HL-60 (cell line): ENCODE results near the gene TMEM266.

Source experiments
- DNase-seq, 2 experiments: peaks; one replicate each; pipeline ENCODE4 v3.0.0-alpha.2; 2010 to 2020; ENCODE audit warnings: low read depth in 1 of 2, low spot score in 1 of 2
- H3K27ac ChIP-seq: fragments of 250-450 bp; sonication (Bioruptor Pico); replicated peaks from 2 replicates; pipeline ENCODE4 v1.5.1; 2020; ENCODE audit warnings: mild to moderate bottlenecking, moderate library complexity
- H3K27me3 ChIP-seq: fragments of 250-450 bp; sonication (Bioruptor Pico); 2 replicates; pipeline ENCODE4 v1.5.1; 2021; ENCODE audit warnings: mild to moderate bottlenecking, moderate library complexity; ENCODE audit not compliant: insufficient read depth, poor library complexity, severe bottlenecking
- H3K4me3 ChIP-seq: replicated peaks from 2 replicates; pipeline ENCODE4 v1.5.1; 2011; ENCODE audit warnings: mild to moderate bottlenecking, control low read depth, low read length; ENCODE audit not compliant: insufficient read depth
- GABPA ChIP-seq: IDR thresholded peaks from 2 replicates; pipeline ENCODE4 v1.6.1; 2012; ENCODE audit warnings: low read depth
- POLR2AphosphoS5 ChIP-seq: IDR thresholded peaks from 2 replicates; pipeline ENCODE4 v1.6.1; 2012; ENCODE audit warnings: low read depth
- SPI1 ChIP-seq: IDR thresholded peaks from 2 replicates; pipeline ENCODE4 v1.6.1; 2012; ENCODE audit warnings: low read depth, mild to moderate bottlenecking, borderline replicate concordance
- TF ChIP-seq, protein P1 (sequence below): IDR thresholded peaks from 2 replicates; pipeline ENCODE4 v1.6.1; 2012; ENCODE audit warnings: low read depth; ENCODE audit not compliant: insufficient replicate concordance
- TF ChIP-seq, protein P2 (sequence below): IDR thresholded peaks from one replicate; pipeline ENCODE4 v1.5.1; 2011; ENCODE audit warnings: low read length, control low read depth, inconsistent platforms; ENCODE audit not compliant: insufficient read depth

The TMEM266 gene

DNA sequence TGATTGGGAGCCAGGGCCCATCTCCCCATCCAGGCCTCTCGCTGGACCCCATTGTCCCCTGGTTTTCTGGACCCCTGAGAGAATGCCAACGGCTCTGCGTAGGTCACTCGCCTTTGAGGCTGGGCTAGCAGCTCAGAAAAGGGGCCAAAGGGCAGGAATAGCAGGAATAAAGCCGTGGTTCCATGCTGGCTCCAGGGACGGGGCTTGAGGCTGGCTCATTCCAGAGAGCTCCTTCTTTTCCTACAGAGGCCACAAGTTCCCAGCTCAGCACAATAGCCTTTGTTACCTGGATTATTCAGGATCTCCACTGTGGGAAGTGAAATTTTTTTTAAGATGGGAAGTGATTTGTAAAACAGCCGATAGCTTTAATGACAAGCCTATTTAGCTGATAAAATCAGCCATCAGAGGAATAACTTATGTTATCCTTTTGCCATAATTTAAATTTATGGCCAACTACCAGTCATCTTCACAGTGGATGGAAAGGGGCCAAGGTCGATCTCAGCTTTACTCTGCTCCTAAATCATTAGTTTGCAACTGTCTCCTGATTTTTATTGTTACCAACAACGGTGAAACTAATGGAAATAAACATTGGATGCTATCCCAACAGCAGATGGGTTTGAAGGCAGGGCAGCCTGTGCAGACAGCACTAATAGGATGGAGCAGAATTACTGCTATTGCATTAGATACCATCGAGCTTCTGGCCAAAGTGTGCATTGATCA is 124.3 kb downstream of the TMEM266 start:
- H3K27me3 ChIP-seq = no peaks in the 10 kb centered on the region
- no peak for TF ChIP-seq GABPA
- TF ChIP-seq SPI1 = no peak
- TF ChIP-seq POLR2AphosphoS5 = no peak
- TF ChIP-seq, protein P1, sequence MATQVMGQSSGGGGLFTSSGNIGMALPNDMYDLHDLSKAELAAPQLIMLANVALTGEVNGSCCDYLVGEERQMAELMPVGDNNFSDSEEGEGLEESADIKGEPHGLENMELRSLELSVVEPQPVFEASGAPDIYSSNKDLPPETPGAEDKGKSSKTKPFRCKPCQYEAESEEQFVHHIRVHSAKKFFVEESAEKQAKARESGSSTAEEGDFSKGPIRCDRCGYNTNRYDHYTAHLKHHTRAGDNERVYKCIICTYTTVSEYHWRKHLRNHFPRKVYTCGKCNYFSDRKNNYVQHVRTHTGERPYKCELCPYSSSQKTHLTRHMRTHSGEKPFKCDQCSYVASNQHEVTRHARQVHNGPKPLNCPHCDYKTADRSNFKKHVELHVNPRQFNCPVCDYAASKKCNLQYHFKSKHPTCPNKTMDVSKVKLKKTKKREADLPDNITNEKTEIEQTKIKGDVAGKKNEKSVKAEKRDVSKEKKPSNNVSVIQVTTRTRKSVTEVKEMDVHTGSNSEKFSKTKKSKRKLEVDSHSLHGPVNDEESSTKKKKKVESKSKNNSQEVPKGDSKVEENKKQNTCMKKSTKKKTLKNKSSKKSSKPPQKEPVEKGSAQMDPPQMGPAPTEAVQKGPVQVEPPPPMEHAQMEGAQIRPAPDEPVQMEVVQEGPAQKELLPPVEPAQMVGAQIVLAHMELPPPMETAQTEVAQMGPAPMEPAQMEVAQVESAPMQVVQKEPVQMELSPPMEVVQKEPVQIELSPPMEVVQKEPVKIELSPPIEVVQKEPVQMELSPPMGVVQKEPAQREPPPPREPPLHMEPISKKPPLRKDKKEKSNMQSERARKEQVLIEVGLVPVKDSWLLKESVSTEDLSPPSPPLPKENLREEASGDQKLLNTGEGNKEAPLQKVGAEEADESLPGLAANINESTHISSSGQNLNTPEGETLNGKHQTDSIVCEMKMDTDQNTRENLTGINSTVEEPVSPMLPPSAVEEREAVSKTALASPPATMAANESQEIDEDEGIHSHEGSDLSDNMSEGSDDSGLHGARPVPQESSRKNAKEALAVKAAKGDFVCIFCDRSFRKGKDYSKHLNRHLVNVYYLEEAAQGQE = no peak
- TF ChIP-seq, protein P2, sequence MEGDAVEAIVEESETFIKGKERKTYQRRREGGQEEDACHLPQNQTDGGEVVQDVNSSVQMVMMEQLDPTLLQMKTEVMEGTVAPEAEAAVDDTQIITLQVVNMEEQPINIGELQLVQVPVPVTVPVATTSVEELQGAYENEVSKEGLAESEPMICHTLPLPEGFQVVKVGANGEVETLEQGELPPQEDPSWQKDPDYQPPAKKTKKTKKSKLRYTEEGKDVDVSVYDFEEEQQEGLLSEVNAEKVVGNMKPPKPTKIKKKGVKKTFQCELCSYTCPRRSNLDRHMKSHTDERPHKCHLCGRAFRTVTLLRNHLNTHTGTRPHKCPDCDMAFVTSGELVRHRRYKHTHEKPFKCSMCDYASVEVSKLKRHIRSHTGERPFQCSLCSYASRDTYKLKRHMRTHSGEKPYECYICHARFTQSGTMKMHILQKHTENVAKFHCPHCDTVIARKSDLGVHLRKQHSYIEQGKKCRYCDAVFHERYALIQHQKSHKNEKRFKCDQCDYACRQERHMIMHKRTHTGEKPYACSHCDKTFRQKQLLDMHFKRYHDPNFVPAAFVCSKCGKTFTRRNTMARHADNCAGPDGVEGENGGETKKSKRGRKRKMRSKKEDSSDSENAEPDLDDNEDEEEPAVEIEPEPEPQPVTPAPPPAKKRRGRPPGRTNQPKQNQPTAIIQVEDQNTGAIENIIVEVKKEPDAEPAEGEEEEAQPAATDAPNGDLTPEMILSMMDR = no peak
- no peak overlapping the region for H3K4me3 ChIP-seq
- H3K27ac ChIP-seq = no peak overlapping the region
- no peak for DNase-seq

DNA sequence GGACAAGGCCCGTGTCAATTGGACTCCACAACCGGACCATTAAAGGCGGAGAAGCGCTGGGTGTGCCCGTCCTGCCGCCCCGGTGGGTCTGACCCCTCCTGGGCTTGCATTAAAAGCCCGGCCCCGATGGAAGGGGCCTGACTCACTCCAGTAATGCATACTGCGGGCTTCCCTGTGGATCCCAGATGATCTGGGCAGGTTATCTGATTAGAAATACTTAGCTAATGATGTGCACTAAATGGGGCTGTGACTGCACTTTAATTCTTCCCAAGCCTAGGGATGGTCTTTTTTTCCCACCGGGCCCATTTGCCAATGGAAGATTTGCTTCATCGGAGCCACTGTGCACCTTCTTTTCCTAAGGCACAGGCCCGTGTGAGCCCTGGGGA is 124.9 kb downstream of the TMEM266 start:
- Histone ChIP-seq H3K4me3 (no peak overlapping the region), H3K27ac (no peak overlapping the region), H3K27me3 (no peaks in the 10 kb centered on the region)
- DNase-seq = no peak
- TF ChIP-seq POLR2AphosphoS5 = no peak
- TF ChIP-seq, protein P1 = no peak
- no peak for TF ChIP-seq GABPA
- TF ChIP-seq SPI1 = no peak
- TF ChIP-seq, protein P2 = no peak

DNA sequence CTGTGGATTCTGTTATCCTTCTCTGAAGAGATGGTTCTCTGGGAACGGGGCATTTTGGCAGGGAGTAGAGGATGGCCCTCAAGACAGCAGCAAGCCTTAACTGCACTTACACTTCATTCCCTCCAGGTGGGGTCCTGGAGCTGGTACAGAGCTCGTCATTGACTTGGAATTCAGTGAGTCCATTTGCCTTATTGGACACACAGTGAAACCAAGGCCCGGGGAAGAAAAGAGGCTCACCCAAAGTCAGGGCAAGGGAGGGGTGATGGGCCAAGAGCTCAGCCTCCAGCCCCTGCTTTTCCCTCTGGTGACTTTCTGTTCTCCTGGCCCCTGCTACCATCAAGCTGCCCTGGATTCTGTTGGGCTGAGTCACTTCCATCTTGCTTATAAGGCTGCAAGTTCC is 125.9 kb downstream of the TMEM266 start:
- no peak for TF ChIP-seq SPI1
- TF ChIP-seq, protein P2 = peak; percentile 46
- Histone ChIP-seq H3K4me3 (no peak overlapping the region), H3K27ac (no peak overlapping the region), H3K27me3 (no peaks in the 10 kb centered on the region)
- peak in 1 of 2 experiments; percentile 45 for DNase-seq

DNA sequence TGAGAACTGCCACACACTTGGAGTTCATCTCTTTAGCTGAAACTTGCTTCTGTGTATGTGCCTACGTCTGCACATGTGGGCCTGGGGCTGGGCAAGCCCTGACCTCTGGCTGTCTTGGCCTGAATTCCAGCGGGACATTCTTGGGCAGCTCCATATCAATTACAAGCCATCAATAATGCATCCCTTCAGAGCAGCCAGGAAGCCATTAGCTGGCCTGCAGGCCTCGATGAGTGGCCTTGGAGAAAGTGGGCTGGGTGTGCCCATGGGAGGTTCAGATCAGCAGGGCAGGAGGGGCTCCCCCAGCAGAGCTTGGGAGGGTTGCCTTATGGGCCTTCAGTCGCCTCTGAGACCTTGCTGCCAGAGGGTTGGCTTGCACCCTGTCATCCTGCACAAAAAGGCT is 127.4 kb downstream of the TMEM266 start:
- no peak overlapping the region for H3K4me3 ChIP-seq
- TF ChIP-seq GABPA (no peak), SPI1 (no peak), POLR2AphosphoS5 (no peak)
- TF ChIP-seq, protein P1 = no peak
- TF ChIP-seq, protein P2 = no peak
- DNase-seq = no peak
- no peak overlapping the region for H3K27ac ChIP-seq
- H3K27me3 ChIP-seq = no peaks in the 10 kb centered on the region
